ENCODE results near the gene CALHM2. TPM values are rescaled to one million over a fixed set of nuclear protein-coding genes. Genes with fewer than 3 reads are reported as not detected.

Gene CALHM2
- total RNA-seq, 1 donor from 2014 or later: 3.1 TPM

GRCh38 chr10:103416436-103417147 is 35.6 kb downstream of the CALHM2 start:
- no peak for DNase-seq

- no peak for DNase-seq
Measured at GRCh38 chr10:103415581-103415980, 36.6 kb downstream of the CALHM2 start.

DNA sequence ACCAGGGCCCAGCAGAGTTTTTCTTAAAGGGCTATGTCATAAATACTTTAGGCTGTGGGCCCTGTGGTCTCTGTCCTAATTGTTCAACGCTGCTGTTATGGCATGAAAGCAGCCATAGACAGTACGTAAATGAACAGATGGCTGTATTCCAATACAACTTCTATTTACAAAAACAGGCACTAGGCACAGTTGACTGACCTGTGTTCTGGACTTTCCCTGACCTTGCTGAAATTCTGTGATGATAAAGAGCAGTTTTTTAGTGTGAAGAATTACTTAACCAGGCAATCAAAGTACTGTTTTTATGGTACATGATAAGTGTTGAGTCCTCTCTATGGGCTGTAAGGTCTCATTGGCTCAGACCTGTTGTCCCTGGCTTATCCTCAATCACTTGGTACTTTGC is 38.6 kb downstream of the CALHM2 start:
- no peak for DNase-seq

DNA sequence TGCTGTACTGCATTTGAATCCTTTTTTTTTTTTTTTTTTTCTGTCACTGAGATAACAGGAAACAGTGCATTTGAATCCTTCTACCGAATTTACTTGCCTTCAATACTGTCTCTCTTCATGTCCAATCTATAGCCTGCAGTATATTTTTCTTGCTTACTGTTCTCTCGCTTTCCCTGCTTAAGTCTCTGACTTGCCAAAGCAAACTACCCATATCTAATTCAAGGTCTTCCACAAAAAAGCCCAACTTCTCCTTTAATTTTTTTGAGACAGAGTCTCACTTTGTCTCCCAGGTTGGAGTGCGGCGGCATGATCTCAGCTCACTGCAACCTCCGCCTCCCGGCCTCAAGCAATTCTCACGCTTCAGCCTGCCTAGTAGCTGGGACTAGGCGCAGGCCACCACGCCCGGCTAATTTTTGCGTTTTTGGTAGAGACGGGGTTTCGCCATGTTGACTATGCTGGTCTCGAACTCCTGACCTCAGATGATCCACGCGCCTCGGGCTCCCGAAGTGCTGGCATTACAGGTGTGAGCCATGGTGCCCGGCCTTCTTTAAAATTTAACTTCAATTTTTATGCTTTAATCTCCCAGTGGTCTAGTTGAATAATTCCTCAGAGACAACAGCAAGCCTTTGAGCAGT is 54.9 kb downstream of the CALHM2 start:
- DNase-seq: no peak

GRCh38 chr10:103396789-103397087 is 55.4 kb downstream of the CALHM2 start:
- DNase-seq: no peak

Other genes with a start within 250 kb of the CALHM2 start
- gene RPEL1, start 206.5 kb downstream of the CALHM2 start, total RNA-seq: 0.16 TPM
- 177 TPM for gene INA, start 175.2 kb downstream of the CALHM2 start, total RNA-seq
- gene PCGF6, start 101.2 kb downstream of the CALHM2 start, total RNA-seq: 12.5 TPM
- 13.1 TPM for gene TAF5, start 84.4 kb downstream of the CALHM2 start, total RNA-seq
- 121 TPM for gene ATP5MK, start 55.9 kb downstream of the CALHM2 start, total RNA-seq
- gene PDCD11, start 55.7 kb downstream of the CALHM2 start, total RNA-seq: 24.3 TPM
- gene CALHM1, start 6.5 kb upstream of the CALHM2 start, total RNA-seq: not detected
- gene CALHM3, start 26.9 kb upstream of the CALHM2 start, total RNA-seq: not detected
- gene NEURL1, start 41.3 kb upstream of the CALHM2 start, total RNA-seq: 25.1 TPM

All from occipital lobe (tissue), 2 donors.